Measurements from ENCODE around the gene PLA2G12A. TPM values are rescaled to one million over a fixed set of nuclear protein-coding genes. Genes with fewer than 3 reads are reported as not detected.

The PLA2G12A gene
- total RNA-seq, 2 donors from 2014 or later, result 46.9 to 55.1 TPM

DNA sequence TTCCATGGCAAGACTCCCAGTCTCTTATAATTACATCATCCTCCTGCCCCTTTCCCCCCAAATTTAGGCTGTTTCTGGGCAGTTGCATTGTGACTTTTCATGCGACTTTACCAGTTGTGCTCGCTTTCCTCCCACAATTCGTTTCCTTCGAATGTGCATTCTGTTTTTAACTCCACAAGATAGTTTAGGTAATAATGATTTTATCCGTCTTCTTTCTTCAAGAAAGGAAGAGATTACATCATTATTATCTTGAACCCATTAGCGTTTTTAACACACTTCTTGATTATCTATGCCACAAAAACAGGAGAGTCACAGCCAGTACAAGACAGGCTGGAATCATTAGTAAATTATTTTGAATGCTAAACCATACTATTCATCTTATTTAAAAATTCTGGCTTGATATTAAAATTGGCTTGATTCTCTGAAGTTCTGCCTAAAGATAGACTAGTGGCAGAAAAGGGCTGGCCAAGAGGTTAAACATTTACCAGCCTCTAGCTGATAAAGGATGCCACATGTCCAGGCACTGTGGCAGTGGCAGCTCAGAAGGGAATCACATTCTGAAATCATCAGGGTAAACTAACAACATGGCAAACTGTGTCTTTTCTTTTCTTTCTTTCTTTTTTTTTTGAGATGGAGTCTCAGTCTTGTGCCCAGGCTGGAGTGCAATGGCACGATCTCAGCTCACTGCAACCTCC lies 19.7 kb upstream of the PLA2G12A start:
- intact Hi-C loops (cut with DNase I), result no loop called here
- Histone ChIP-seq H3K9me3 (no peaks in the 10 kb centered on the region), H3K27me3 (no peaks in the 10 kb centered on the region), H3K4me3 (no peak overlapping the region), H3K36me3 (no peaks in the 10 kb centered on the region), H3K4me1 (no peaks in the 10 kb centered on the region), H3K27ac (no peak overlapping the region), H3K9ac (ENCODE audit: low read depth in 2 of 2, low read length in 2 of 2) (no peak overlapping the region)
- DNase-seq, result no peak
- TF ChIP-seq, protein P1, sequence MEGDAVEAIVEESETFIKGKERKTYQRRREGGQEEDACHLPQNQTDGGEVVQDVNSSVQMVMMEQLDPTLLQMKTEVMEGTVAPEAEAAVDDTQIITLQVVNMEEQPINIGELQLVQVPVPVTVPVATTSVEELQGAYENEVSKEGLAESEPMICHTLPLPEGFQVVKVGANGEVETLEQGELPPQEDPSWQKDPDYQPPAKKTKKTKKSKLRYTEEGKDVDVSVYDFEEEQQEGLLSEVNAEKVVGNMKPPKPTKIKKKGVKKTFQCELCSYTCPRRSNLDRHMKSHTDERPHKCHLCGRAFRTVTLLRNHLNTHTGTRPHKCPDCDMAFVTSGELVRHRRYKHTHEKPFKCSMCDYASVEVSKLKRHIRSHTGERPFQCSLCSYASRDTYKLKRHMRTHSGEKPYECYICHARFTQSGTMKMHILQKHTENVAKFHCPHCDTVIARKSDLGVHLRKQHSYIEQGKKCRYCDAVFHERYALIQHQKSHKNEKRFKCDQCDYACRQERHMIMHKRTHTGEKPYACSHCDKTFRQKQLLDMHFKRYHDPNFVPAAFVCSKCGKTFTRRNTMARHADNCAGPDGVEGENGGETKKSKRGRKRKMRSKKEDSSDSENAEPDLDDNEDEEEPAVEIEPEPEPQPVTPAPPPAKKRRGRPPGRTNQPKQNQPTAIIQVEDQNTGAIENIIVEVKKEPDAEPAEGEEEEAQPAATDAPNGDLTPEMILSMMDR (IDR thresholded peaks at IDR 0.05), result no peak

DNA sequence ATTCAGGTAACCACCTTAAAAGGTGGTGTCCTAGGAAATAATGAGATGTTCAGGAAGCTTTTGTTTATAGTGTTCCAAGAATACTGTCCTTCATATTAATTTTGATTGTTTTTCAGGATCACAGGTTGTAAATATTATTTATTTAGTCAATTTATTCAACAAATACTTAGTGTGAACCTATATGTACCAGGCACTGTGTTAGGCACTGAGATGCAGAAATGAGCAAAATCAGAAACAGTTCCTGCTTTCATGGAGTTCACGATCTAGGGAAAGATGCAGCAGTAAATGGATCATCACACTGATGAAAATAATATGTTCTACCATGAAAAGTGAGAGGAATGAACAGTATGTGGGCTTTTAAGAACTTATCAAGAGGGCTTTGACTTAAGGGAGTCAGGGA lies 18.2 kb upstream of the PLA2G12A start:
- Histone ChIP-seq H3K27me3 (no peaks in the 10 kb centered on the region), H3K9ac (ENCODE audit: low read depth in 2 of 2, low read length in 2 of 2) (no peak overlapping the region), H3K27ac (no peak overlapping the region), H3K36me3 (no peaks in the 10 kb centered on the region), H3K4me1 (no peaks in the 10 kb centered on the region), H3K4me3 (no peak overlapping the region), H3K9me3 (no peaks in the 10 kb centered on the region)
- TF ChIP-seq, protein P1 (IDR thresholded peaks at IDR 0.05), result no peak
- intact Hi-C loops (cut with DNase I), result no loop called here
- no peak for DNase-seq

DNA sequence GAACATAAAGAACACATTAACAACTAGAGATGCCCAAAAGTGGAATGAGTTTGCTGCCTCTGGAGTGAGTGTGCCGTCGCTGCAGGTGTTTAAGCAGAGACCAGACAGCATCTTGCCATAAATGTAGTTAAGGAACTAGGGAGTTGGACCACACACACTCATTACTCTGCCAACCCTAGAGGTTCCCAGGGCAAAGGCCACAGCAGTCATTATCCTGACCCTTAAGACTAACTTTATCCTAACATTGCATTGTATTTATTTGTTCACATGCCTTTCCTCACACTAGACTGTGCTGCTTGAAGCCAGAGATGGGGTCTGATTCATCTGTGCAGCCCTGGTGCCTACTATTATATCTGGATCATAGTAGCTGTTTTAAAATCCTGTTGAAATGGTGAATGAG lies 16.9 kb upstream of the PLA2G12A start:
- TF ChIP-seq, protein P1 (IDR thresholded peaks at IDR 0.05), result no peak
- DNase-seq, result no peak
- no peaks in the 10 kb centered on the region for H3K36me3 ChIP-seq

GRCh38 chr4:109745830-109746229 lies 16.0 kb upstream of the PLA2G12A start:
- Histone ChIP-seq H3K9ac (ENCODE audit: low read depth in 2 of 2, low read length in 2 of 2) (no peak overlapping the region), H3K9me3 (no peaks in the 10 kb centered on the region), H3K4me3 (no peak overlapping the region), H3K27me3 (no peaks in the 10 kb centered on the region), H3K4me1 (no peaks in the 10 kb centered on the region), H3K27ac (no peak overlapping the region), H3K36me3 (no peaks in the 10 kb centered on the region)
- DNase-seq, result no peak
- TF ChIP-seq, protein P1 (IDR thresholded peaks at IDR 0.05), result no peak
- intact Hi-C loops (cut with DNase I), result no loop called here

More for the DNA sequence above, 16.9 kb upstream of the PLA2G12A start:
- H3K9ac ChIP-seq (ENCODE audit: low read depth in 2 of 2, low read length in 2 of 2), result no peak overlapping the region
- H3K27ac ChIP-seq, result no peak overlapping the region
- no peaks in the 10 kb centered on the region for H3K4me1 ChIP-seq
- intact Hi-C loops (cut with DNase I), result no loop called here
- no peaks in the 10 kb centered on the region for H3K27me3 ChIP-seq
- H3K9me3 ChIP-seq, result no peaks in the 10 kb centered on the region
- H3K4me3 ChIP-seq, result no peak overlapping the region

DNA sequence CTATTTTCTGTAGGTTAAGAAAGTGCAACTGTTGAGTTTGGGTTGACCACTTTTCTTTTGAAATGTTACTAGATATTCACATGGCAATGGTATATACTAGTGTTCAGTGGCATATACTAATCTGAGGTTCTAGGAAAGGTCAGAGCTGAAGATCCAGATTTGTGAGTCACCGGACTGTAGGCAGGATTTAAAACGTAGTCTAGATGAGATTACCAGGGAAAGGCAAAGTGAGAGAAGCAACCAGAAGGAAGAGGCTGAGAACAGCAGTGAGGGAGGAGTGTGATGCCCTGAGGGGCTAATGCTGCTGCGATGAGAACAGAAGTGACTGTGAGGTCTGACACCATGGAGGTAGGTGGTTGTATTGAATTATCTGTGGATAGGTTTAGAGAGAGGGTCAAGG lies 9.7 kb upstream of the PLA2G12A start:
- TF ChIP-seq, protein P1 (IDR thresholded peaks at IDR 0.05), result no peak
- Histone ChIP-seq H3K27ac (no peak overlapping the region), H3K4me3 (no peak overlapping the region), H3K9me3 (no peaks in the 10 kb centered on the region), H3K4me1 (no peaks in the 10 kb centered on the region), H3K9ac (ENCODE audit: low read depth in 2 of 2, low read length in 2 of 2) (no peak overlapping the region), H3K27me3 (no peaks in the 10 kb centered on the region), H3K36me3 (no peaks in the 10 kb centered on the region)
- DNase-seq, result no peak
- intact Hi-C loops (cut with DNase I), result loop anchor here (10.0 kb wide), 1 partner anchor 55 kb away; no protein-coding TSS in a partner anchor
